ENCODE results near the gene ZNF414. TPM values are rescaled to one million over a fixed set of nuclear protein-coding genes. Genes with fewer than 3 reads are reported as not detected.

The ZNF414 gene
- total and polyA plus RNA-seq, 2 donors (not counting 1 experiment from before 2014, with no cell fraction given), result 43.8 to 52.0 TPM

DNA sequence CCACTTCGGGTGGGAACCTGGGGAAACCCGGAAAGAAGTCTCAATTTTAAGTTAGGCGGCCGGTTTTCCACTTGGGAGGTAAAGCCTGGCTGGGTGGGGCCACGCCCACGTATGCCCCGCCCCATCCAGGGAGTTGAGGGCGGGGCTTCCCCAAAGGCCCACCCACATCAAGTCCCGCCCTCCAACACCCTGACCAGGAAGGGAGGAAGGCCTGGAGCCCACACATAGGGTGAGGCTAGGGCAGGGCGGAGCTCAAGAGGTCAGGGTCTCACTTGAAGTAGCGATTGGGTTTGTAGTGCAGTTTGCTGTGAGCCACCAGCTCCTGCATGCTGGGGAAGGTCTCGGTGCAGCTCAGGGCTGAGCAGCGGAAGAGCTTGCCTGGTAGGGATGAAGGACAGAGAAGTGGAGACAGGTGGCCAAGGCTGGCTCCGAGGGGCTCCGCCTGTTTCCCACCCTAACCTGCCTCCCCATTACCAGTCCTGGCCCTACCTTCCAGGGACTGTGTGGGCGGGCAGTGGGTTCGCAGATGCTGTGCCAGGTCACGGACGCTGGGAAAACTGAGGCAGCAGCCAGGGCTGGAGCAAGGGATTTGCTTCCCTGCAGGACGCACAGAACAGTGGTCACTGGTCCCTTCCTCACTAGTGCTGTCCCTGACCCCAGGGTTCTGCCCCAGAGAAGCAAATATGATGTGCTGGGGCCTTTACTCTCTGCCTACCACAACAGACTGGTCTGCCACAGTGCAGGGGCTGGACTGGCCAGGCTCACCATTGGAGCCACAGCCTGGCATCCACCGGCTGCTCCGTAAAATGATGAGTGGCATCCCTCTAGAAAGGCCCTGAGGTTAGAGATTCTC is 1.6 kb downstream of the ZNF414 start:
- Histone ChIP-seq H2AFZ (ENCODE audit: insufficient read depth, low read depth, low read length, poor library complexity, severe bottlenecking) (no peak overlapping the region), H3K79me2 (ENCODE audit: control insufficient read depth, insufficient read depth, low read length) (peaks cover 4% of the 10 kb centered on the region), H3K27ac (ENCODE audit: low read length in 2 of 2) (no peak overlapping the region), H4K20me1 (ENCODE audit: control insufficient read depth, insufficient read depth, low read length, poor library complexity, severe bottlenecking) (no peaks in the 10 kb centered on the region), H3K4me1 (ENCODE audit: control insufficient read depth in 2 of 2, insufficient read depth in 2 of 2, low read length in 2 of 2) (peaks cover 9 to 23% of the 10 kb centered on the region in 2 donors), H3K36me3 (replicated peaks in 1 of 2; ENCODE audit: control extremely low read depth in 1 of 2, control insufficient read depth in 1 of 2, extremely low read depth in 1 of 2, insufficient read depth in 2 of 2, low read length in 1 of 2) (peaks cover 0 to 4% of the 10 kb centered on the region in 2 experiments), H3K27me3 (replicated peaks in 1 of 4; ENCODE audit: control extremely low read depth in 1 of 4, control insufficient read depth in 3 of 4, insufficient read depth in 4 of 4, low read length in 3 of 4) (no peaks in the 10 kb centered on the region), H3K4me2 (replicated peaks; ENCODE audit: low read depth, low read length, poor library complexity, severe bottlenecking) (peak overlapping the region; percentile 88), H3K9ac (ENCODE audit: low read length) (no peak overlapping the region), H3K9me3 (ENCODE audit: control extremely low read depth in 1 of 3, control insufficient read depth in 2 of 3, insufficient read depth in 1 of 3, low read length in 2 of 3) (peaks cover 0 to 9% (median 0%) of the 10 kb centered on the region in 3 donors), H3K4me3 (ENCODE audit: control extremely low read depth in 1 of 5, extremely low read depth in 1 of 5, insufficient read depth in 1 of 5, low read depth in 2 of 5, low read length in 4 of 5) (no peak overlapping the region)
- Mint-ChIP-seq H3K4me3 (peak overlapping the region; percentile 61), H3K9me3 (ENCODE audit: insufficient read depth) (no peaks in the 10 kb centered on the region), H3K27me3 (no peaks in the 10 kb centered on the region), H3K4me1 (peaks cover 14% of the 10 kb centered on the region), H3K27ac (peak overlapping the region; percentile 59)
- ChIA-PET POLR2A (interaction anchor here (0.6 to 2.5 kb wide), 3 partner anchors 47 to 99 kb away, joined by 5 to 12 read pairs (median 10); partner anchors contain the start of genes HNRNPM and MARCHF2), CTCF (interaction anchor here (1.0 to 4.2 kb wide), 4 partner anchors 38 to 158 kb away, joined by 4 to 70 read pairs (median 7); partner anchors contain the start of genes MARCHF2 and MYO1F)
- 90% methylated on average over 18 of the region's 22 CpGs for WGBS (ENCODE audit: insufficient coverage)
- ATAC-seq (ENCODE audit: low read depth) (no peak), DNase-seq (no peak)
- intact Hi-C loops (cut with micrococcal nuclease), result loop anchor here (5.0 kb wide), 1 partner anchor 505 kb away; the partner anchor contains the start of gene ELAVL1
- no peak for TF ChIP-seq EZH2 (IDR thresholded peaks at IDR 0.05; ENCODE audit: borderline replicate concordance, insufficient read depth, low read depth, low read length, poor library complexity, severe bottlenecking)
- TF ChIP-seq, protein P1, sequence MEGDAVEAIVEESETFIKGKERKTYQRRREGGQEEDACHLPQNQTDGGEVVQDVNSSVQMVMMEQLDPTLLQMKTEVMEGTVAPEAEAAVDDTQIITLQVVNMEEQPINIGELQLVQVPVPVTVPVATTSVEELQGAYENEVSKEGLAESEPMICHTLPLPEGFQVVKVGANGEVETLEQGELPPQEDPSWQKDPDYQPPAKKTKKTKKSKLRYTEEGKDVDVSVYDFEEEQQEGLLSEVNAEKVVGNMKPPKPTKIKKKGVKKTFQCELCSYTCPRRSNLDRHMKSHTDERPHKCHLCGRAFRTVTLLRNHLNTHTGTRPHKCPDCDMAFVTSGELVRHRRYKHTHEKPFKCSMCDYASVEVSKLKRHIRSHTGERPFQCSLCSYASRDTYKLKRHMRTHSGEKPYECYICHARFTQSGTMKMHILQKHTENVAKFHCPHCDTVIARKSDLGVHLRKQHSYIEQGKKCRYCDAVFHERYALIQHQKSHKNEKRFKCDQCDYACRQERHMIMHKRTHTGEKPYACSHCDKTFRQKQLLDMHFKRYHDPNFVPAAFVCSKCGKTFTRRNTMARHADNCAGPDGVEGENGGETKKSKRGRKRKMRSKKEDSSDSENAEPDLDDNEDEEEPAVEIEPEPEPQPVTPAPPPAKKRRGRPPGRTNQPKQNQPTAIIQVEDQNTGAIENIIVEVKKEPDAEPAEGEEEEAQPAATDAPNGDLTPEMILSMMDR (IDR thresholded peaks at IDR 0.05), result no peak

Measured in B cell (primary cell).